Astrocyte (in vitro differentiated cells and primary cell): ENCODE data around the gene SUSD3.

Experiments
- EZH2 ChIP-seq: IDR thresholded peaks from 2 replicates; pipeline ENCODE4 v1.6.1; 2012; ENCODE audit warnings: mild to moderate bottlenecking, low read length, inconsistent platforms; ENCODE audit not compliant: insufficient read depth
- TF ChIP-seq, protein P1 (sequence below): IDR thresholded peaks from 2 replicates; pipeline ENCODE4 v1.5.1; 2011; ENCODE audit warnings: low read depth, mild to moderate bottlenecking, inconsistent platforms, low read length, moderate library complexity; ENCODE audit not compliant: insufficient read depth

DNA sequence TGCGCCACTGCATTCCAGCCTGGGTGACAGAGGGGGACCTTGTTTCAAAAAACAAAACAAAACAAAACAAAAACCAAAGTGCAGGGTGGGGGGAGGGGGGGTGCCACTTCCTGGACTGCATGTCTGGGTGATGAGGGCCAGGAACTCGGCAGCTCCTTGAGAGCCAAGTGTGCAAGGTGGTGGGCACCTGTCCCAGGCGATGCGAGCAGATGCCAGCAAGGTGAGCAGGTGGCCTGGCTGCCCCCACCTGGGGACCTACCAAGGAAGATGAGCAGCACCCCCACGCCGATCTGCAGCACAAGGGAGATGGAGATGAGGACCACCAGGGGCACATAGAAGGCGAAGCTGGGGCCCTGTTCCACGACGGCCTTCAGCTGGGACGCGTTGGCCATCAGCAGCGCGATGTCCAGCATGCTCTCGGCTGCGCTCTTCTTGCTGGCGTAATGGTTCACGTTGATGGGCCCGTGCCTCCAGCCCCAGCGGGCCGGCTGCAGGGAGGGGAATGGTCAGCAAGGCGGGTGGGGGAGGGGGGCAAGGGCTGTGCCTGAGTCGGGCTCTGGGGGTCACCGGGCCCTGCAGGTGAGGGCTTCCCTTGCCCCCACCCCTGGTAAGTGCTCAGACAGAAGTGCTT is 67.8 kb downstream of the SUSD3 start:
- TF ChIP-seq, protein P1, sequence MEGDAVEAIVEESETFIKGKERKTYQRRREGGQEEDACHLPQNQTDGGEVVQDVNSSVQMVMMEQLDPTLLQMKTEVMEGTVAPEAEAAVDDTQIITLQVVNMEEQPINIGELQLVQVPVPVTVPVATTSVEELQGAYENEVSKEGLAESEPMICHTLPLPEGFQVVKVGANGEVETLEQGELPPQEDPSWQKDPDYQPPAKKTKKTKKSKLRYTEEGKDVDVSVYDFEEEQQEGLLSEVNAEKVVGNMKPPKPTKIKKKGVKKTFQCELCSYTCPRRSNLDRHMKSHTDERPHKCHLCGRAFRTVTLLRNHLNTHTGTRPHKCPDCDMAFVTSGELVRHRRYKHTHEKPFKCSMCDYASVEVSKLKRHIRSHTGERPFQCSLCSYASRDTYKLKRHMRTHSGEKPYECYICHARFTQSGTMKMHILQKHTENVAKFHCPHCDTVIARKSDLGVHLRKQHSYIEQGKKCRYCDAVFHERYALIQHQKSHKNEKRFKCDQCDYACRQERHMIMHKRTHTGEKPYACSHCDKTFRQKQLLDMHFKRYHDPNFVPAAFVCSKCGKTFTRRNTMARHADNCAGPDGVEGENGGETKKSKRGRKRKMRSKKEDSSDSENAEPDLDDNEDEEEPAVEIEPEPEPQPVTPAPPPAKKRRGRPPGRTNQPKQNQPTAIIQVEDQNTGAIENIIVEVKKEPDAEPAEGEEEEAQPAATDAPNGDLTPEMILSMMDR, result no peak
- TF ChIP-seq EZH2, result no peak
